ENCODE results near the gene DOC2A.

- TF ChIP-seq EZH2 (IDR thresholded peaks at IDR 0.05) (no peak), EZH2phosphoT487 (IDR thresholded peaks at IDR 0.05) (no peak), CTCF (IDR thresholded peaks at IDR 0.05) (no peak)
These were observed 51.5 kb downstream of the DOC2A start for GRCh38 chr16:29959293-29959692.

Measured in neural progenitor cell (in vitro differentiated cells).